Kidney (tissue), 14 donors: Measurements from ENCODE around the gene SOX5. TPM values are rescaled to one million over a fixed set of nuclear protein-coding genes. Genes with fewer than 3 reads are reported as not detected.

Source experiments
- DNase-seq, 5 donors: peaks; one replicate each; pipeline ENCODE4 v3.0.0-alpha.2; 2013 to 2020
- FAIRE-seq: peaks from 2 replicates; lab custom pipeline; 2012; peaks lifted over from hg19 to GRCh38; lab: Jason Lieb, UNC
- H3K27ac ChIP-seq, 2 donors: one replicate each; pipeline ENCODE4 v1.7.0; 2013; ENCODE audit warnings: low read depth in 2 of 2, low read length in 2 of 2, inconsistent platforms in 1 of 2
- H3K27me3 ChIP-seq: one replicate; pipeline ENCODE4 v1.7.1; 2013; ENCODE audit warnings: low read length, inconsistent platforms; ENCODE audit not compliant: control insufficient read depth, insufficient read depth
- H3K36me3 ChIP-seq, 3 donors: one replicate each; pipeline versions ENCODE4 v1.7.0 to v1.7.1; 2013; ENCODE audit warnings: low read length in 3 of 3, control low read depth in 1 of 3, inconsistent platforms in 1 of 3; ENCODE audit not compliant: insufficient read depth in 3 of 3, control insufficient read depth in 2 of 3
- H3K4me1 ChIP-seq, 3 donors: one replicate each; pipeline versions ENCODE4 v1.7.0 to v1.7.1; 2013; ENCODE audit warnings: low read length in 3 of 3, inconsistent platforms in 1 of 3, low read depth in 1 of 3; ENCODE audit not compliant: control insufficient read depth in 2 of 3, insufficient read depth in 2 of 3
- H3K4me3 ChIP-seq, 3 donors: one replicate each; pipeline versions ENCODE4 v1.7.0 to v1.8.1; 2013; ENCODE audit warnings: low read length in 3 of 3, control low read depth in 1 of 3, inconsistent platforms in 1 of 3
- H3K9ac ChIP-seq, 3 donors: one replicate each; pipeline versions ENCODE4 v1.7.0 to v1.7.1; 2013; ENCODE audit warnings: low read length in 3 of 3, control low read depth in 1 of 3, inconsistent platforms in 1 of 3
- H3K9me3 ChIP-seq, 3 donors: one replicate each; pipeline versions ENCODE4 v1.7.0 to v1.7.1; 2013; ENCODE audit warnings: low read length in 3 of 3, control low read depth in 1 of 3, inconsistent platforms in 1 of 3; ENCODE audit not compliant: control insufficient read depth in 2 of 3, insufficient read depth in 1 of 3
- CTCF ChIP-seq: IDR thresholded peaks from 3 replicates; pipeline ENCODE4 v1.5.1; 2012; ENCODE audit warnings: mild to moderate bottlenecking, moderate library complexity, borderline replicate concordance; ENCODE audit not compliant: insufficient read depth; ENCODE audit errors: extremely low read depth
- intact Hi-C: fragments of 100-400 bp; cut with DNase I; formaldehyde crosslinking; loops from one replicate; pipeline ENCODE4 v1.11.1; 2022
- polyA plus RNA-seq: library from polyadenylated mRNA; stranded (reverse); fragments of 350-450 nt; fragmentation: Illumina TruSeq; extraction: RNeasy Lipid Tissue Mini Kit (QIAGEN cat#74804); gene quantifications from one replicate; pipeline ENCODE4 v1.2.3, GENCODE V29; 2014; ENCODE audit warnings: low read depth, low replicate concordance; ENCODE audit not compliant: insufficient read depth
- total RNA-seq: library from RNA; stranded (reverse); fragmentation: NEBNext Ultra II Directional; extraction: Animal tissue kit (Norgen Biotek cat#: 25700); gene quantifications from one replicate; pipeline ENCODE4 v1.2.1, GENCODE V29; 2021
- donor health status: control.
- donor health status: control.
- donor health status: control.
- donor health status: control.
- donor health status: control.
- donor health status: DM: yes; HTN: yes; CAD: no.
- donor health status: Normal renal cell carcinoma (clear cell type).

The SOX5 gene
- total and polyA plus RNA-seq, 2 donors from 2014 or later: 0.54 to 10.8 TPM

DNA sequence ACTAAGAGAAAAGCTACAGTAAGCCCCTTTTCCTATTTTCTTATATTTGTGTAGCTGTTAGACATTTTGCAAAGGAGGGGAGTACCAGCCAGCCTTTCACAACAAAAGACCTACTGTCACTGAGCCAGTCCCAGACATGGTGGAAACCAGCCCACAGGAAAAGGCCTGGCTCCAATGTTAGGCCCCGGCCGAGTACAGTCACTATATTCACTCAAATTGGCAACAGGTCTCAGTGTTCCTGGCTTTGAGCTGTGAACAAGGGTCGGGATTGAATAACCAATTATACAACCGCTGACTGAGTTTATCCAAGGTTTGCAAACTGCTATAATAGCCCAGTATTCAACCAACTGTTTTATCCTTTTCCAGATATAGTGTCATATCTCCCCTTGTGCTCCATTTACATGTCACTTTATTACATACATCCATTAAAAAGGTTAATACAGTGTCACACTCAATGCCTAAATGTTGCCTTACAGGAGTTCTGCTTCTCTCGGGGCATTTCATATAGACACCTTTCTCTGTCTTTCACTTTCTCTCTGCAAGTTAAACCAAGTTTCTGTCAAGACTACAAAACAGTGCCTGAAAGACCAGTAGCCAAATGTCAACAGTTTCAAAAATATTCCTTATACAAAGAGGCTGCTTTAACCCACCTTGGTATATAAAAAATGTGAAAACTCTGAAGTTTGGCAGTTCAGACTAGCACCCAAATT lies 178.1 kb downstream of the SOX5 start:
- Histone ChIP-seq H3K9ac (no peak overlapping the region), H3K4me3 (no peak overlapping the region), H3K36me3 (no peaks in the 10 kb centered on the region), H3K27me3 (no peaks in the 10 kb centered on the region), H3K4me1 (no peaks in the 10 kb centered on the region), H3K27ac (no peak overlapping the region), H3K9me3 (no peaks in the 10 kb centered on the region)
- TF ChIP-seq CTCF: no peak
- DNase-seq (no peak), FAIRE-seq (no peak)
- intact Hi-C loops: no loop called here

DNA sequence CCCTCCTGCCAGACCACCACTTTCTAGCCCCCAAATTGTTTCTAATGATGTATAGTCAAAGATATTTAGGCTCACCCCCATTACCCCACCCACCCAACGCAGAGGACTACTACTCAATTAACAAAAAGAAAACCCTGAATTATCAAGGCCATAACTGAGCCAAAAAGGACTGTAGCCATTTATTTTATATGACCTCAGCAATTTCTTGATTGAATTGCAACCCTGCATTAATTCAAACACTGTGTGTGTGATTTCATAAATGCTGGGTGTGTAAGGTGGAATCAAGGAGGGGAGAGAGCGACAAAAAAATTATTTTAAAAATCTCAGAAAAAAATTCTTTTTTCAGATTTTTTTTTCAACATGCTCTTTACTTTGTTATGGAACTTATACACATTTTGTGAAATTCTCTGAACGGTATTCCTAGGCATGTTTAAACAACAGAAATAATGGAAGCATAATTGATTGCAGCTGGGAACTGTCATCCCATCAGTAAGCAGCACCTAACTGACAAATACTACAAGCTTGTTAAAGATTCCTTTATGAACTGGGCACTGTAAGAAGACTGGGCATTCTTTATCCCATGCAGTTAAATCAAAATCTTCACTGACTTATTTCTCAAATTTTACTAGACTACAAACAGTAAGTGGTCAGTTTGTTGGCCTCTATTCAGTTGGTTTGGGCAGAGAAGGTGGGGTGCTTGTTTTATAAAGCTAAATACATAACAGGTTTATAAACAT lies 179.1 kb downstream of the SOX5 start:
- DNase-seq (no peak), FAIRE-seq (no peak)
- Histone ChIP-seq H3K4me3 (no peak overlapping the region), H3K36me3 (no peaks in the 10 kb centered on the region), H3K9ac (no peak overlapping the region), H3K4me1 (no peaks in the 10 kb centered on the region), H3K27me3 (no peaks in the 10 kb centered on the region), H3K9me3 (no peaks in the 10 kb centered on the region), H3K27ac (no peak overlapping the region)
- no peak for TF ChIP-seq CTCF
- intact Hi-C loops: no loop called here

DNA sequence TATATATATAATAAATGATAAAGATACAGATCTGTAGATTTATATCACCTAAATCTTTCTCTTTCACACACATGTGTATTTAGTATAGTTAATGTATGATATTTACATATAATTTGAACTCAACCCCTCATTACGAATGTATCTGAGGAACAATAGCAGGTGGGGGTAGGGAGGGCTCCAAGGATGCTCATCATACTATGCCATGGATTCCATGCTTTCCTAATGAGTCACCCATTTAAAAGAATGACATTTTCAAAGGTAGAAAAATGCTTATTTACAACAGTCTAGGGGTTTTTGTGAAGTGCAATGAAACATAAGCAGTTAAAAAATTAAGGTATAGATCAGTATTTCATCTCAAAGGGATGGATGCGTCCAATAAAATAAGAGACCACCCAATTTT lies 181.6 kb downstream of the SOX5 start:
- intact Hi-C loops: no loop called here
- no peak overlapping the region for H3K4me3 ChIP-seq
- H3K27me3 ChIP-seq: no peaks in the 10 kb centered on the region
- FAIRE-seq (no peak), DNase-seq (no peak)
- H3K4me1 ChIP-seq: no peaks in the 10 kb centered on the region
- no peak for TF ChIP-seq CTCF
- no peaks in the 10 kb centered on the region for H3K9me3 ChIP-seq
- no peak overlapping the region for H3K27ac ChIP-seq
- no peak overlapping the region for H3K9ac ChIP-seq
- no peaks in the 10 kb centered on the region for H3K36me3 ChIP-seq
